ENCODE data around the gene MOCOS. TPM values are rescaled to one million over a fixed set of nuclear protein-coding genes. Genes with fewer than 3 reads are reported as not detected.

The MOCOS gene
- total RNA-seq, 1 donor from 2014 or later = 0.21 TPM

DNA sequence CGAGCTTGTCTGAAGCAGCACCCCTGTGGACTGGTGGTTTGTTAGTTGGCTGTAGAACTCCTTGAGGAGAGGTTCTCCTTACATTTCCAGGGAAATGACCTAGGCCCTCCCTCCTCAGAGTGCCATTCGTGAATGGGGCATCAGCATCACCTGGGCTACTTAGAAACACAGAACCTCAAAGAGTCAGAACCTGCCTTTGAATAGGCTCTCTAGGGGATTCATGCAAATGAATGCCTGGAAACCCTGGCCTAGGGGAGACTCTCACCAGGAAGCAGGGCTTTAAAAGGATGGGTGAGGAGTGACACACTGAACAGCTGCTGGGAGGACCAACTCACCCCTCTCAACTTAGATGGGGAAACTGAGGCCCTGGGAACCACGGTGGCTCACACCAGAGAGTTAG, 2.1 kb upstream of the MOCOS start:
- no peak for DNase-seq
- no peak overlapping the region for H3K4me3 Mint-ChIP-seq
- intact Hi-C loops (cut with micrococcal nuclease) = no loop called here
- peaks cover 24% of the 10 kb centered on the region for H3K27me3 Mint-ChIP-seq
- no peak overlapping the region for H3K27ac Mint-ChIP-seq
- H3K36me3 Mint-ChIP-seq (ENCODE audit: low read depth) = no peaks in the 10 kb centered on the region
- peaks cover 6% of the 10 kb centered on the region for H3K4me1 Mint-ChIP-seq
- no peaks in the 10 kb centered on the region for H3K9me3 Mint-ChIP-seq

DNA sequence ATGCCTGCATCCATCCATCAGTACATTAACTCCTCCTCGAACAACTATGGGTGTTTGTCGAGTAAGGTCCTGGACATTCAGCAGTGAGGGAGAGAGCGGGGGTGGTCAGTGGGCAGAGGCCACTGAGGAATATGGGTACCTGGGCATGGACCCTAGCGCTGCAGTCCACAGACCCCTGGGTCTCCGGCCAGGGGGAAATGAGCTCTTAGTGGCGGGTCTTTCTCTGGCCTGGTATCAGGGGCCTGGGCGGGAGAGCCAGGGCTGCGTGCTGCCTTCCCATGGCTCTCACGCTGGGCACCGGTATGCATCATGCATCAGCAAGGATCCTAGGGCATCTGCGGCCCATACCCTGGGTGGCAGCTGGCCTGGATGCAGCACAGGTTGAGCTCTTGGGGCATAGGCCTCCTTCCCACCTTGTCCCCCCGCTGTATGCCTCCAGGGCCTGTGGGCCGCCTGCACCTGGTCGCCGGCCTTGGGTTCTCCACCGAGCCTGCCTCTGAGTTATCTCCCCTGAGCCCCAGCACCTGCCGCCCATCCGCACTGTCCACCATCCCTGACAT, 1.3 kb upstream of the MOCOS start:
- intact Hi-C loops (cut with micrococcal nuclease) = loop anchor here (2.0 kb wide), 1 partner anchor 57 kb away; the partner anchor contains the start of genes ELP2 and SLC39A6

DNA sequence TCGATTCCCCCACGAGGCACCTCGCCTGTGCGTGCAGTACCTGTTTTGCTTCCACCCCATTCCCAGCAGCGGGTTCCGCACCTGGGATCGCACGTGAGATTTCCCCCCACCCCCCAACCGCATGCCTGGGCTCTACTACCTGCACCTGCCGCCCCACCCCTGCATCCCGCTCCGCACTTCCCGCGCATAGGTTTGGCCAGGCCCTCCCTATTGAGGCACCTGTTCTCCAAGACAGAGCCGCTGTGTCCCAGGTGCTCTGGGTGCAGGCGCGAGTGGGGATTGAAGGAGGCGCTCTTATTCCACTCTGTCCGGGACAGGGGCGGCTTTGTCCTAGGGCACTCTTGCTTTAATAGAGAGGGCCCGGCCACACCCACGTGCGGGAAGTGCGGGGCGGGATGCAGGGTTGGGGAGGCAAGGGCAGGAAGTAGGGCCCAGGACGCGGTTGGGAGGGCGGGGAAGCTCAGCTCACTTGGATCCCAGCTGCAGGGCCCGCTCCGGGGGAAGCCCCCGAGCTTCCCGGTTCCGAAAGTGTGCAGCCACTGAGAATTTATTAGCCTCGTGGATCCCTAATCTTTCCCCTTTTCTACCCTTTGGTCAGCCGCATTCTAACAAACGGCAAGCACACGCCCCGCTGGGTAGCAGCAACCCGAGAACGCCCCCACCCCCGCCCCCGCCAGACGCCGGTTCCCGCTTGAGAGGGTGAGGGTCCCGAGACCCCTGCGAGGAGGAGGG, 670 bp upstream of the MOCOS start:
- H3K9me3 Mint-ChIP-seq = no peaks in the 10 kb centered on the region
- DNase-seq = peak; percentile 74
- intact Hi-C loops (cut with micrococcal nuclease) = loop anchor here (2.0 kb wide), 1 partner anchor 58 kb away; the partner anchor contains the start of genes ELP2 and SLC39A6
- H3K27me3 Mint-ChIP-seq = peaks cover 28% of the 10 kb centered on the region
- no peak overlapping the region for H3K27ac Mint-ChIP-seq
- H3K4me3 Mint-ChIP-seq = peak overlapping the region; percentile 82
- H3K4me1 Mint-ChIP-seq = peaks cover 5% of the 10 kb centered on the region
- H3K36me3 Mint-ChIP-seq (ENCODE audit: low read depth) = no peaks in the 10 kb centered on the region

More for the DNA sequence above, 1.3 kb upstream of the MOCOS start:
- H3K27me3 Mint-ChIP-seq = peaks cover 26% of the 10 kb centered on the region
- DNase-seq = no peak
- peaks cover 5% of the 10 kb centered on the region for H3K4me1 Mint-ChIP-seq
- no peaks in the 10 kb centered on the region for H3K36me3 Mint-ChIP-seq (ENCODE audit: low read depth)
- H3K9me3 Mint-ChIP-seq = no peaks in the 10 kb centered on the region
- H3K4me3 Mint-ChIP-seq = peak overlapping the region; percentile 82
- no peak overlapping the region for H3K27ac Mint-ChIP-seq

DNA sequence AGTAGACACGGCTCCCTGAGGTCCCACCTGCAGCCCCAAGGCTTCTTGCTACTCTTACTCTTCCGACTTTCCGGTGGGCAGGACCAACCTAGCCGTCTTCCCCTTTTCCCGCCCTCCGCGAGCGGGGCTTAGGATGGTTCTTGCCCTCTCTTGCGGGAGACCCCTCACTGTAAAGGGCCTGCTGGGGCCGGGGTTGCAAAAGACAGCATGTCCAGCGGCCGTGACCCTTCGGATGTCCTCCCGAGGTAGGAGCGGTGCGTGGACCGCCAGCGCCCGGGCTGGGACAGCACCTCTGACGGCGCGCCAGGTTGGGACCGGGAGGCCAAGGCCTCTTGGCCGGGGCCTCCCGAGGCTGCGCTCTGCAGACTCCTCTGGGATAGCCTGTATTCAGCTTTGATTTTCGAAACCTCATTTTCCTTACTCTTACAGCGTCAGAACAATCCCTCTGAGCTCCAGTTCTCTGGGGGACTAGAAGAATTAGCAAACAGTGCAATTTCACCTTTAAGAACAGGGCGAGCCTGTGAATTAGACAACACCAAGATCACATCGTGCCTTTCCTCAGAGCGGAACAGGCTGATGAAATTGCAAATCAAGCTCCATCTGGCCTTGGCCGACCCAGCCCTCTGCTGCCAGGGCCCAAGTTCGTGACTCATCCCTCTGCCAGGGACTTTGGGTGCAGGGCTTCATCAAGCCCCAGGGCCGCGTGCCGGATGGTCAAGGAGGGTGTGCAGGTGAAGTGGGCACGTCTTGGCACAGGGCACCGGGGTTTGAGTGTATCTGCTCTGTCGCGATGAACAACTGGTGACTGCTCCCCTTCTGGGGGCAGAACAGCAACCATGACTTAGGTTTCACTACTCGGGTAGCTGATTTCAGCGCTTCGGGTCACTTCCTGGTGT, 777 bp downstream of the MOCOS start:
- intact Hi-C loops (cut with micrococcal nuclease) = loop anchor here (2.0 kb wide), 1 partner anchor 59 kb away; the partner anchor contains the start of genes ELP2 and SLC39A6
- H3K4me1 Mint-ChIP-seq = peaks cover 5% of the 10 kb centered on the region
- H3K27me3 Mint-ChIP-seq = peaks cover 31% of the 10 kb centered on the region
- H3K4me3 Mint-ChIP-seq = peak overlapping the region; percentile 82
- no peaks in the 10 kb centered on the region for H3K36me3 Mint-ChIP-seq (ENCODE audit: low read depth)
- no peaks in the 10 kb centered on the region for H3K9me3 Mint-ChIP-seq
- H3K27ac Mint-ChIP-seq = no peak overlapping the region
- no peak for DNase-seq

DNA sequence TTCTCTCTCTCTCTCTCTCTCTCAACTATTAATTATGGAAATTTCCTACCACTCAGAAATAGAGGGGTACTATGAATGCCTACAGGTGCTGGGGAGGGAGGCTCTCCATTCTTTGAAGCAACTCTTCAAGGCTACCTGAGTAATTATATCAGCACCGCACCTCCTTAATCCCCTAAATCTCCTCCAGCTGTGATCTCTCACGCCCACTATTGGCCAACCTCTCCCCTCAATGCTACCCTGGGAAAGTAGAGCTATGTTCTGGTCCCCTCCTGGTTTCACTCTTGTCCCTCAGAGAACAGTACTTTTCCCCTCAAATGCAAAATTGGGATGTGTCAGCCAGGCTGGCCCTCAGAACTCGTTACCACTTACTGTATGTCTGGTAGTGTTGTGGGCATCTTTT, 1.6 kb downstream of the MOCOS start:
- peak overlapping the region; percentile 82 for H3K4me3 Mint-ChIP-seq
- intact Hi-C loops (cut with micrococcal nuclease) = no loop called here
- no peaks in the 10 kb centered on the region for H3K9me3 Mint-ChIP-seq
- peaks cover 31% of the 10 kb centered on the region for H3K27me3 Mint-ChIP-seq
- no peak for DNase-seq
- H3K27ac Mint-ChIP-seq = no peak overlapping the region
- H3K36me3 Mint-ChIP-seq (ENCODE audit: low read depth) = no peaks in the 10 kb centered on the region
- peaks cover 5% of the 10 kb centered on the region for H3K4me1 Mint-ChIP-seq

DNA sequence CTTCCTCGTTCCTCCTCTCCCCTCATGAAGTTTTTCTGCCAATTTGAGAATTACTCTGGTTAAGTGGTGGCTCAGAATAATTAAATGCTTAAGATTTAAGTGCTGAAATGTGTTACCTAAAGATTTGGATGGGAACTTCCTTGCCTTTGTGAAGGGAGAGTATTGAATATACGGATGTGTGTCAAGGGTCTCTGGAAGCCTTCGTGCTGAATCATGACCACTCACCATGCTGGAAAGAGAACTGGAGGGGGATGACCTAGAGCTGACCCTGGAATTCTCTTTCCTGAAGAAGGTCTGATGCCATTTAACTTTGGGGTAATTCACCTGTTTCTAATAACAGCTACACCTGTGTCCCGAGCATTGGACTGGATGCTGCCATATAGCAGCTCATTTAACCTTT, 2.2 kb downstream of the MOCOS start:
- intact Hi-C loops (cut with micrococcal nuclease) = no loop called here
- Mint-ChIP-seq H3K27ac (no peak overlapping the region), H3K36me3 (ENCODE audit: low read depth) (no peaks in the 10 kb centered on the region), H3K4me3 (no peak overlapping the region), H3K4me1 (peaks cover 5% of the 10 kb centered on the region), H3K9me3 (no peaks in the 10 kb centered on the region), H3K27me3 (peaks cover 33% of the 10 kb centered on the region)
- DNase-seq = no peak

DNA sequence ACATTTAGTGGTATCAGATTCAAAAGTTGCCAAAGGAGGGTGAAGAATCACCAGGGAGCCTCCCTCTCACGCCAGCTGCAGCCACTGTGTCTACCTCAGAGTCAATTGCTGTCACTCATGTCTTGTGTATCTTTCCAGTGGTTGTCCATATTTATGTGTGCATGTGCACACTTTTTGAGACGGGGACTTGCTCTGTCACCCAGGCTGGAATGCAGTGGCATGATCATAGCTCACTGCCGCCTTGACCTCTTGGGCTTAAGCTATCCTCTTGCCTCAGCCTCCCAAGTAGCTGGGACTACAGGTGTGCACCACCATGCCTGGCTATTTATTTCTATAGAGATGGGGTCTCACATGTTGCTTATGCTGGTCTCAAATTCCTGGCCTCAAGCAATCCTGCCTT, 4.0 kb downstream of the MOCOS start:
- Mint-ChIP-seq H3K36me3 (ENCODE audit: low read depth) (no peaks in the 10 kb centered on the region), H3K27me3 (peaks cover 38% of the 10 kb centered on the region), H3K27ac (no peak overlapping the region), H3K4me1 (peaks cover 5% of the 10 kb centered on the region), H3K4me3 (no peak overlapping the region), H3K9me3 (no peaks in the 10 kb centered on the region)
- intact Hi-C loops (cut with micrococcal nuclease) = no loop called here
- DNase-seq = no peak

DNA sequence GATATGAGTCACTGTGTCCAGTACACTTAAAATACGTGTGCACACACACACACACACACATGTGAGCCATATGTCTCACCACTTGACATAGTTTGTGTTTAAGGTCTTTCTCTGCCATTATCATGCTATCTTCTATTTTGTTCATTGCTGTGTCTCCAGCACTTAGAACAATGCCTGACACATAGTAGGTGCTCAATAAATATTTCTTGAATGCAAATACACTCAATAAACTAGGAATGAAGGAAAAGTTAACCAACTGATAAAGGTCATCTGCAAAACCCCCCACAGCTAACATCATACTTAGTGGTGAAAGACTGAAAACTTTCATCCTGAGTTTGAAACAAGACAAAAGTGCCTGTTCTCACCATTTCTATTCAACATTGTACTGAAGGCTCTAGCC, 4.4 kb downstream of the MOCOS start:
- no peaks in the 10 kb centered on the region for H3K9me3 Mint-ChIP-seq
- no peak overlapping the region for H3K27ac Mint-ChIP-seq
- peaks cover 38% of the 10 kb centered on the region for H3K27me3 Mint-ChIP-seq
- peaks cover 2% of the 10 kb centered on the region for H3K4me1 Mint-ChIP-seq
- intact Hi-C loops (cut with micrococcal nuclease) = no loop called here
- no peaks in the 10 kb centered on the region for H3K36me3 Mint-ChIP-seq (ENCODE audit: low read depth)
- no peak overlapping the region for H3K4me3 Mint-ChIP-seq
- no peak for DNase-seq

DNA sequence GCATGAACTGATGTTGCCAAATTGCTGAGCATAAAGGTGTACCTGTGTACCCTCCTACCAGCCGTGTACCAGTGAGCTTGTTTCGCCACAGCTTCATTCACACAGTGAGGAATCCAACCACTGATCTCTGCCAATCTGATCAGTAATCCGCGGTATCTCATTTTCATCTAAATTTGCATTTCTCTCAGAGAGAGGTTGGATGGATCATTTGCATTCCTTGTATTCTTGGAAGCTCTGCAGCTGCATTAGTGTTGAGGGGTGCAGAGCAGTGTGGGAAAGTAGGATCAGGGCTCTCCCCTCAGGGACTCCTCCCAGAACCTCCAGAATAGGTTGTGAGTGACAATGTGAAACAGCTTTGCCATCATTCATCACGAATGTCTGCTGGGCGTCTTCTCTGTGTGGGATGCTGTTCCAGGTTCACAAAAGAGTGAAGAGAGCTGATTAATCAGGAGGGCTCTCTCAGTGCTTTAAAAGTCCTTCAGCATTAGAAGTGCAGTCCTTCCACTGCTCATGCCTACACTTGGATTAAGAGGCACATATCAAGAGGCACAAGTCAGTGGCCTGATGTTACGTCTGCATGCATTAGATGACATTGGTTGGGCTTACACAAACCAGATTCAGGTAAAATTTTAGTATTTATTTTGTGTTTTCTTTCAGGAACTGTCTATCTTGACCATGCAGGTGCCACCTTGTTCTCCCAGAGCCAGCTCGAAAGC, 7.5 kb downstream of the MOCOS start:
- DNase-seq = no peak
- intact Hi-C loops (cut with micrococcal nuclease) = no loop called here
- Mint-ChIP-seq H3K36me3 (ENCODE audit: low read depth) (no peaks in the 10 kb centered on the region), H3K4me1 (peaks cover 2% of the 10 kb centered on the region), H3K27me3 (peaks cover 20% of the 10 kb centered on the region), H3K4me3 (no peak overlapping the region), H3K9me3 (no peaks in the 10 kb centered on the region), H3K27ac (no peak overlapping the region)

DNA sequence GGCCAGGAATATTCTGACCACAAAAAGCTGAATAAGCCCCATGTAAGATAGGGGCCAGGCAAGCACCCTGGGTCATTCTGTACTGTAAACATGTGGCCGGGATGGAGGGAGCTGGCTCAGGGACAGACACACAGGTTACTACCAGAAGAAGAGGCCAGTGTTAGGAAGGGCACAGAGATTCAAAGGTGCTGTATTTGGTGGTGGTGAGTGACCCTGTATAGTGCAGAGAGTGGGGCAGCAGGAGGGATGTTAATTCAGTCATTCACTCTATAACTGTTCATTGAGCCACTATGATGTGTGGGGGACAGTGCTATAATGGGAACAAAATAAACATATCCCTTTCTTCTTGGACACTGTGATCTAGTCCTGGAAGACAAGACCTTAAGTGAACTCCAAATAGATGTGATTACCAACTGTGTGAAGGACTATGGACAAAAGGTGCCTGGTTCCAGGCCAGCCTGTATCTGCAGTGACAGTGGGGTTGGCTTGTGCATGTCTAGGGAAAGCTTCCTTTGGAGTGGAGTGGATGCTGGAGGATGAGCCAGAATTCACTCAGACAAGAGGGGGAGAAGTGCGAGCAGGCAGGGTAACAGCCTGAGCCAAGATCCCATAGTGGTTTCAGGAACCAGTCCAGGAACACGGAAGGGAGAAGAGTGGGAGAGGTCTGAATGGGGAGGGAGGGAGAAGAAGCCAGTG, 8.3 kb downstream of the MOCOS start:
- Mint-ChIP-seq H3K4me3 (no peak overlapping the region), H3K9me3 (no peaks in the 10 kb centered on the region), H3K27me3 (peaks cover 17% of the 10 kb centered on the region), H3K27ac (no peak overlapping the region), H3K4me1 (peaks cover 2% of the 10 kb centered on the region), H3K36me3 (ENCODE audit: low read depth) (no peaks in the 10 kb centered on the region)
- no peak for DNase-seq
- intact Hi-C loops (cut with micrococcal nuclease) = no loop called here

DNA sequence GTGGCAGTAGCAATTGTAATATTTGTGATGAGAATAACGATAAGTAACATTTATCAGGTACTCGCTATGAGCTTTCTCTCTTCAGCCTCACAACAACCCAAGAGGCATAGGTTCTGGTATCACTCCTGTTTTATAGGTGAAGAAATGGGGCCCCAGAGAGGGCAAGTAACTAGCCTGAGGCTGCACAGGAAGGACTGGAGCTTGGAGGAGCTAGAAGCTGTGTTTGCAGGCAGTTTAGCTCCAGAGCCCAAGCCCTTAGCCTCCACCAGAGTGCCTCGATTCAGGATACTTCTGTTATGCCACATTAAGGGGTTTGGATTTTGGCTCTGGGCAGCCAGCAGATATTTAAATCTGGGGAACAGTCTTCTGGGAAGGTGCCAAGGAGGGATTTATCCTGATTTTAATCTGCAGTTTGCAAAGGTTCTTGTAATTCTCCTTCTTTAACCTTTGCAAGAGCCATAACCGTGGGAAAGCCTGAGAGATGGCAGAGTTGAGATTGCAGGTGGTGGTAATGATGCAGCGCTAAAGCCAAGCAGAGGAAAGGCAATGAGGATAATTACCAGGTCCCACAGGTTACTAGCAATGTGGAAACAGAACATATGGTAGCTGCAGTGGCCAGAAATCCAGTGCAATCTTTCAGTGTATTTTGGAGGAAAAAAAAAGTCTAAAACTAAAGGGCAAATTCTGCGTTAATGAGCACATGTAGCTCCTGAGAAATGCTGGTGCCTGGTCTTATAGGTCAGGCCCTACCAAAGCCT, 9.1 kb downstream of the MOCOS start:
- intact Hi-C loops (cut with micrococcal nuclease) = no loop called here
- H3K4me1 Mint-ChIP-seq = peaks cover 2% of the 10 kb centered on the region
- H3K27ac Mint-ChIP-seq = no peak overlapping the region
- H3K4me3 Mint-ChIP-seq = no peak overlapping the region
- H3K27me3 Mint-ChIP-seq = peaks cover 14% of the 10 kb centered on the region
- no peaks in the 10 kb centered on the region for H3K9me3 Mint-ChIP-seq
- no peak for DNase-seq
- no peaks in the 10 kb centered on the region for H3K36me3 Mint-ChIP-seq (ENCODE audit: low read depth)

DNA sequence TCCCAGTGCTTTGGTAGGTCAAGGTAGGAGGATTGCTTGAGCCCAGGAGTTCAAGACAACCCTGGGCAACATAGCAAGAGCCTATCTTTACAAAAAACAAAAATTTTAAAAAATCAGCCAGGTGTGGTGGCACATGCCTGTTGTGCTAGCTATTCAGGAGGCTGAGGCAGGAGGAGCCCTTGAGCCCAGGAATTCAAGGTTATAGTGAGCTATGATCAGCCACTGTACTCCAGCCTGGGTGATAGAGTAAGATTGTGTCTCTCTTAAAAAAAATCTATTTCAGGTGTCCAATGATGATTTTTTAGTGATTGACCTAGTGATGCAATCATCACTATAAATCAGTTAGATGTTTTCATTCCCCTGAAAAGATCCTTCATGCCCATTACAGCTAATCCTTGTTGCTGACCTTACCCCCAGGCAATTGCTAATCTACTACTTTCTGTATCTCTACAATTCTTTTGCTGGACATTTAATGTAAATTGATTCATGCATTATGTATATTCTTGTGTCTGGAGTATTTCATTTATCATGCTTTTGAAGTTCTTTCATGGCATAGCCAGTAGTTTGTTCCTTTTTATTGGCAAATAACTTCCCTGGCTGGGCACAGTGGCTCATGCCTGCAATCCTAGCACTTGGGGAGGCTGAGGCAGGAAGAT, 10.3 kb downstream of the MOCOS start:
- no peaks in the 10 kb centered on the region for H3K36me3 Mint-ChIP-seq (ENCODE audit: low read depth)
- H3K27me3 Mint-ChIP-seq = peaks cover 10% of the 10 kb centered on the region
- no peaks in the 10 kb centered on the region for H3K9me3 Mint-ChIP-seq
- intact Hi-C loops (cut with micrococcal nuclease) = no loop called here
- peaks cover 2% of the 10 kb centered on the region for H3K4me1 Mint-ChIP-seq
- H3K4me3 Mint-ChIP-seq = no peak overlapping the region
- H3K27ac Mint-ChIP-seq = no peak overlapping the region
- no peak for DNase-seq

All from activated CD4-positive, alpha-beta T cell treated with anti-CD3 and anti-CD28 coated beads, Interleukin-2, amount 10 ng/mL, durations not matched to agents 24 days and 14 days (primary cell).